Heart right ventricle (tissue), 16 donors: ENCODE measurements around the gene PDK4. TPM values are rescaled to one million over a fixed set of nuclear protein-coding genes. Genes with fewer than 3 reads are reported as not detected.

Experiments
- ATAC-seq, 8 donors: fragments of 200-7000 bp; cut with Tn5 transposase; one replicate each; pipeline ENCODE4 v1.9.1; 2020; ENCODE audit warnings: mild to moderate bottlenecking in 8 of 8, moderate library complexity in 8 of 8, moderate number of reproducible peaks in 1 of 8
- DNase-seq, 2 donors: peaks; one replicate each; pipeline ENCODE4 v3.0.0-alpha.2; 2020
- H3K27ac ChIP-seq, 10 donors: fragments of 200-600 bp; sonication (generic) in 2 of 10; one replicate each; pipeline versions ENCODE4 v1.5.0 to v1.8.0; 2020 to 2022; ENCODE audit warnings: mild to moderate bottlenecking in 3 of 10
- H3K27me3 ChIP-seq, 7 donors: fragments of 200-600 bp; one replicate each; pipeline ENCODE4 v1.8.0; 2021 to 2022; ENCODE audit warnings: mild to moderate bottlenecking in 2 of 7
- H3K36me3 ChIP-seq, 9 donors: fragments of 200-600 bp; sonication (generic) in 1 of 9; one replicate each; pipeline versions ENCODE4 v1.5.0 to v1.8.0; 2020 to 2022; ENCODE audit warnings: mild to moderate bottlenecking in 2 of 9
- H3K4me1 ChIP-seq, 9 donors: fragments of 200-600 bp; sonication (generic) in 1 of 9; one replicate each; pipeline versions ENCODE4 v1.5.0 to v1.8.0; 2020 to 2022; ENCODE audit warnings: mild to moderate bottlenecking in 4 of 9
- H3K4me3 ChIP-seq, 10 donors: fragments of 200-600 bp; sonication (generic) in 2 of 10; one replicate each; pipeline versions ENCODE4 v1.5.0 to v1.8.0; 2020 to 2022; ENCODE audit warnings: mild to moderate bottlenecking in 7 of 10, moderate library complexity in 2 of 10
- H3K9me3 ChIP-seq, 11 donors: fragments of 200-600 bp in 10 of 11; sonication (generic) in 2 of 11; one replicate each; pipeline versions ENCODE4 v1.5.0 to v1.8.0; 2013 to 2022; ENCODE audit warnings: mild to moderate bottlenecking in 2 of 11, control low read depth in 1 of 11, moderate library complexity in 1 of 11
- whole genome bisulfite sequencing, 2 donors: extraction: QIAGEN DNeasy Blood & Tissue Kit; methylation state at CpG; one replicate each; pipeline ENCODE4 v1.1.7; 2013; ENCODE audit warnings: inconsistent platforms in 1 of 2; 5-methylcytosine and 5-hydroxymethylcytosine counted together
- intact Hi-C, 10 donors: fragments of 100-400 bp; cut with DNase I; formaldehyde crosslinking; loops; one replicate each; pipeline versions ENCODE4 v1.11.1 to v1.14.2; 2022
- polyA plus RNA-seq, 2 donors: library from polyadenylated mRNA; stranded (reverse); fragments of 200-250 nt; gene quantifications; one replicate each; pipeline ENCODE4 v1.2.3, GENCODE V29; 2013
- total RNA-seq, 10 donors: library from RNA; stranded (reverse); fragmentation: NEBNext Ultra II Directional in 3 of 10; extraction: Animal tissue kit (Norgen Biotek cat#: 25700) in 3 of 10; gene quantifications; one replicate each; pipeline versions ENCODE4 v1.2.1 to v1.2.4, GENCODE V29; 2021 to 2023
- TF ChIP-seq, protein P1 (sequence below), 9 donors: fragments of 200-600 bp; sonication (generic) in 2 of 9; IDR thresholded peaks; one replicate each; pipeline versions ENCODE4 v1.5.0 to v1.8.0; 2021 to 2022; ENCODE audit warnings: antibody characterized with exemption in 9 of 9, mild to moderate bottlenecking in 5 of 9, moderate library complexity in 1 of 9
- donor health status: Arrhythmogenic right ventricular cardiomyopathy.
- donor health status: ischemic (EF 13 %, LVEDD 7.1; RV severe dilation, severe dysfunction).
- donor health status: healthy with polysubstance abuse.
- donor health status: DM: no; HTN: yes; CAD: no.
- donor health status: DM: no; HTN: no; CAD: no.
- donor health status: ischemic (EF 25% LVEDD 6.9; RV normal size, moderate dysfunction).
- donor health status: ischemic (EF 25% LVEDD 5.7; RV mildly dilated, moderate dysfunction).
- donor health status: healthy.
- donor health status: DM: yes; HTN: yes; CAD: no.
- donor health status: Ischemic cardiomyopathy.
- donor health status: ischemic (EF 35%, LVEDD 5.7; RV mildly dilated, moderate dysfunction).
- donor health status: nonischemic (EF 11% LVEDD 7.7; RV severe dilation, severe dysfunction).
- donor health status: DM: yes; HTN: yes; CAD: no.
- donor health status: PGD.
- donor health status: ischemic (EF 29% LVEDD 5.4; RV normal size, mild dysfunction).
- donor health status: nonischemic (EF 23%, LVEDD 6.1; RV moderate dilation, normal function).

PDK4 gene
- total and polyA plus RNA-seq, 12 donors = 63.0 to 2,183 (median 269) TPM

DNA sequence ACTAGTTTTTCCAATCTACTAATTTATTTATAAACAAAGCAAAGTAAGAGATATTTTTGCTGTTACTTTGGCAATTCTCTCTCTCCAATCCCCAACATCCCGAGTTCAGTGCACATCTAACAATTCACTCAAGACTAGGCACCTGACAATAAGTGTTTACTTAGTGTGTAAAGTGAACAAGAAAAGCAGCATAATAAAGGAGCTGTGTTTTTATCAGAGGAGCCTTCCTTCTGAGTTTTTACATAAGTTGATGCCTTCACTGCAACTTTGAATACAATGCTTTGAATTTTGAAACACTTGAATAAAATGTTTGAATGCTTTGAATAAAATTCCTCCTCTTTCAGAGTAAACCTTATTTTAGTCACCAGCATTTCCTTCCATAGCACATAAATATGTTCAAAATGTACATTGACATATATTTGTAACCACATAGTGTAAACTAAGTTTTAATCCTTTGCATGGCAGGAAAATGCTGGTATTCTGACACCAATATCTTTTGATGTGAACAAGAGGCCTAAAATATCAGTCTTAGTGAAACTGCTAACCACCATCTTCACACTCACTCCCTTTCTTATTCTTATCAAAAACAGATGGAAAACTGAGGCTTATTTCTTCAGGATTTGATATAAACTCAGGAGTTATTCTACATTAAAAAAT is 11.4 kb downstream of the PDK4 start:
- TF ChIP-seq, protein P1, sequence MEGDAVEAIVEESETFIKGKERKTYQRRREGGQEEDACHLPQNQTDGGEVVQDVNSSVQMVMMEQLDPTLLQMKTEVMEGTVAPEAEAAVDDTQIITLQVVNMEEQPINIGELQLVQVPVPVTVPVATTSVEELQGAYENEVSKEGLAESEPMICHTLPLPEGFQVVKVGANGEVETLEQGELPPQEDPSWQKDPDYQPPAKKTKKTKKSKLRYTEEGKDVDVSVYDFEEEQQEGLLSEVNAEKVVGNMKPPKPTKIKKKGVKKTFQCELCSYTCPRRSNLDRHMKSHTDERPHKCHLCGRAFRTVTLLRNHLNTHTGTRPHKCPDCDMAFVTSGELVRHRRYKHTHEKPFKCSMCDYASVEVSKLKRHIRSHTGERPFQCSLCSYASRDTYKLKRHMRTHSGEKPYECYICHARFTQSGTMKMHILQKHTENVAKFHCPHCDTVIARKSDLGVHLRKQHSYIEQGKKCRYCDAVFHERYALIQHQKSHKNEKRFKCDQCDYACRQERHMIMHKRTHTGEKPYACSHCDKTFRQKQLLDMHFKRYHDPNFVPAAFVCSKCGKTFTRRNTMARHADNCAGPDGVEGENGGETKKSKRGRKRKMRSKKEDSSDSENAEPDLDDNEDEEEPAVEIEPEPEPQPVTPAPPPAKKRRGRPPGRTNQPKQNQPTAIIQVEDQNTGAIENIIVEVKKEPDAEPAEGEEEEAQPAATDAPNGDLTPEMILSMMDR (IDR thresholded peaks at IDR 0.05) = no peak
- no peak overlapping the region for H3K4me3 ChIP-seq
- H3K27me3 ChIP-seq = no peaks in the 10 kb centered on the region
- peaks cover 0 to 75% (median 55%) of the 10 kb centered on the region in 9 donors for H3K36me3 ChIP-seq
- no peaks in the 10 kb centered on the region for H3K9me3 ChIP-seq
- no peak for DNase-seq
- no peak for ATAC-seq
- WGBS, 2 donors = 83 to 87% methylated on average over 1 of the region's 1 CpG
- intact Hi-C loops = loop anchor here in 1 of 10 donors (5.0 kb wide), 1 partner anchor 38 kb away; no protein-coding TSS in a partner anchor
- peak overlapping the region in 4 of 10 donors; percentile 1 to 32 (median 8) for H3K27ac ChIP-seq
- H3K4me1 ChIP-seq = peaks cover 0 to 44% (median 28%) of the 10 kb centered on the region in 9 donors

GRCh38 chr7:95583834-95584621 is 12.3 kb downstream of the PDK4 start:
- Histone ChIP-seq H3K9me3 (no peaks in the 10 kb centered on the region), H3K4me3 (no peak overlapping the region), H3K27me3 (no peaks in the 10 kb centered on the region), H3K36me3 (peaks cover 0 to 67% (median 47%) of the 10 kb centered on the region in 9 donors), H3K27ac (peak overlapping the region in 1 of 10 donors; percentile 32), H3K4me1 (peaks cover 0 to 35% (median 22%) of the 10 kb centered on the region in 9 donors)
- 30 to 42% methylated on average over 3 of the region's 3 CpGs for whole genome bisulfite sequencing, 2 donors
- TF ChIP-seq, protein P1 (IDR thresholded peaks at IDR 0.05) = no peak
- no peak for DNase-seq
- intact Hi-C loops = loop anchor here in 2 of 10 donors (2.0 to 5.0 kb wide), 2 partner anchors 33 to 37 kb away; no protein-coding TSS in a partner anchor
- ATAC-seq = peak in 1 of 8 donors; percentile 11

- intact Hi-C loops = loop anchor here in 2 of 10 donors (2.0 to 5.0 kb wide), 2 partner anchors 32 to 35 kb away; no protein-coding TSS in a partner anchor
- Histone ChIP-seq H3K27me3 (no peaks in the 10 kb centered on the region), H3K4me3 (no peak overlapping the region), H3K36me3 (peaks cover 0 to 54% (median 34%) of the 10 kb centered on the region in 9 donors), H3K27ac (peak overlapping the region in 1 of 10 donors; percentile 11), H3K9me3 (no peaks in the 10 kb centered on the region), H3K4me1 (peaks cover 0 to 22% (median 9%) of the 10 kb centered on the region in 9 donors)
- 89 to 92% methylated on average over 4 of the region's 4 CpGs for WGBS, 2 donors
- TF ChIP-seq, protein P1 (IDR thresholded peaks at IDR 0.05) = no peak
- no peak for DNase-seq
- ATAC-seq = peak in 6 of 8 donors; percentile 43 to 73 (median 60)
Observed at GRCh38 chr7:95582578-95583293, 13.6 kb downstream of the PDK4 start.

DNA sequence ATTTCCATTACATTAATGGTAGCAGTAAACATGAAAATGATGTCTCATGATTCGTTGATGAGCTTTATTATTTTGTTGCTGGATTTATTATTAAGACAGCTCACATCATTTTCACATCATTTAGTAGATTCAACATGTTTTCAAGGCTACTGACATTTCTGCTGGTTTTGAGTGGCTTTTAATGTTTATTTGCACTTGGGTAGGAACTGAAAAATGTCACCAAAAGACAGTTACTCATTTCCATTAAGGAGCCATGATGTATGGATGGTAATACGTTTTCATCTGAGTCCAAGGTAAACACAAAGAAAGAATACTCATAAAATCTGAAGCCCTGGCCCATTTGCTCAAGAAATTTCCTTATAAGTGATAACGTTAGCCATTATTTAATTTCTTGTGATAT is 14.8 kb downstream of the PDK4 start:
- Histone ChIP-seq H3K9me3 (no peaks in the 10 kb centered on the region), H3K27me3 (no peaks in the 10 kb centered on the region), H3K36me3 (peaks cover 0 to 41% (median 22%) of the 10 kb centered on the region in 9 donors), H3K27ac (no peak overlapping the region), H3K4me3 (no peak overlapping the region), H3K4me1 (peaks cover 0 to 14% (median 0%) of the 10 kb centered on the region in 9 donors)
- ATAC-seq (peak in 1 of 8 donors; percentile 1), DNase-seq (no peak)
- TF ChIP-seq, protein P1 (IDR thresholded peaks at IDR 0.05) = no peak
- intact Hi-C loops = loop anchor here in 1 of 10 donors (5.0 kb wide), 1 partner anchor 34 kb away; no protein-coding TSS in a partner anchor
- WGBS, 2 donors = 49 to 59% methylated on average over 3 of the region's 3 CpGs
